DOHH2 (cell line): ENCODE measurements around the gene MEX3C.

Source experiments
- H3F3A ChIP-seq: fragments of 200-600 bp; sonication (generic), shearing (Covaris generic); 2 replicates; pipeline ENCODE4 v1.6.0; 2016; ENCODE audit warnings: antibody characterized with exemption, mild to moderate bottlenecking; ENCODE audit not compliant: control insufficient read depth, insufficient read depth
- H3K27ac ChIP-seq: fragments of 200-600 bp; sonication (generic); 2 replicates; pipeline ENCODE4 v1.5.1; 2014; ENCODE audit warnings: low read depth, mild to moderate bottlenecking, low read length, moderate library complexity
- H3K27me3 ChIP-seq: fragments of 200-600 bp; sonication (generic); 2 replicates; pipeline ENCODE4 v1.6.1; 2014; ENCODE audit warnings: mild to moderate bottlenecking, low read length, mixed read lengths; ENCODE audit not compliant: control insufficient read depth
- H3K36me3 ChIP-seq: fragments of 200-600 bp; sonication (generic); 2 replicates; pipeline ENCODE4 v1.6.1; 2014; ENCODE audit warnings: mild to moderate bottlenecking, low read length, moderate library complexity, mixed read lengths; ENCODE audit not compliant: control insufficient read depth
- H3K4me1 ChIP-seq: fragments of 200-600 bp; sonication (generic); 2 replicates; pipeline ENCODE4 v1.6.1; 2014; ENCODE audit warnings: mild to moderate bottlenecking, low read length, mixed read lengths; ENCODE audit not compliant: control insufficient read depth
- H3K4me2 ChIP-seq: fragments of 200-600 bp; sonication (generic); 2 replicates; pipeline ENCODE4 v1.6.0; 2014; ENCODE audit warnings: mild to moderate bottlenecking, low read length, moderate library complexity
- H3K4me3 ChIP-seq: fragments of 200-600 bp; sonication (generic); 2 replicates; pipeline ENCODE4 v1.5.1; 2014; ENCODE audit warnings: mild to moderate bottlenecking, low read length, mixed read lengths
- H3K79me2 ChIP-seq: fragments of 200-600 bp; sonication (generic); 2 replicates; pipeline ENCODE4 v1.6.1; 2014; ENCODE audit warnings: mild to moderate bottlenecking, low read length, mixed read lengths; ENCODE audit not compliant: control insufficient read depth
- H3K9me2 ChIP-seq: fragments of 200-600 bp; sonication (generic); replicated peaks from 2 replicates; pipeline ENCODE4 v1.6.1; 2014; ENCODE audit warnings: mild to moderate bottlenecking, low read length, mixed read lengths; ENCODE audit not compliant: control insufficient read depth
- H3K9me3 ChIP-seq: fragments of 200-600 bp; sonication (generic); 2 replicates; pipeline ENCODE4 v1.6.1; 2014; ENCODE audit warnings: antibody characterized with exemption, low read length, mixed read lengths; ENCODE audit not compliant: control insufficient read depth, insufficient read depth
- H4K20me1 ChIP-seq: fragments of 200-600 bp; sonication (generic); 2 replicates; pipeline ENCODE4 v1.6.0; 2014; ENCODE audit warnings: low read depth, mild to moderate bottlenecking, antibody characterized with exemption, low read length, moderate library complexity; ENCODE audit not compliant: control insufficient read depth, insufficient read depth
- EZH2phosphoT487 ChIP-seq: fragments of 200-600 bp; sonication (generic); IDR thresholded peaks from 2 replicates; pipeline ENCODE4 v1.6.1; 2017; ENCODE audit warnings: borderline replicate concordance, mild to moderate bottlenecking, antibody characterized with exemption, low read length, moderate library complexity, mixed read lengths
- TF ChIP-seq, protein P1 (sequence below): fragments of 200-600 bp; sonication (generic); IDR thresholded peaks from one replicate; pipeline ENCODE4 v1.5.1; 2014; ENCODE audit warnings: antibody characterized with exemption, mild to moderate bottlenecking, low read depth, low read length; ENCODE audit not compliant: poor library complexity, severe bottlenecking

The MEX3C gene

DNA sequence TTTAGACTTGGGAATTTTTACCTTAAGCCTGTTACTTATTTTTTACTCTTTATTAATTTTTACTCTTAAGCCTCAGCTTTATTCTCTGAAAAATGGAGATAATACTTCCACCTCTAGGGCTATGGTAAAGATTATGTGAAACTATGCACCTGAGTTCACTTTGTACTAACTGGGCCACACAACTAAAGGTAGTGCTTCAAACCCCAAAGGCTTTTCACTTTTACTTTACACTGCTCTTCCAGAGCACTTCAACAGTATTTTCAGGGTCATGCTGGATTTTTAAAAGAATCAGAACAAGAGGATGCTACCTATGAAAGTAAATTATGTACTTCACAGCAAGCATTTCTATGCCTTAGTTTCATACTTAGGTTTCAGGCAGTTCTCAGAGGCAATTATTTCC is 27.8 kb downstream of the MEX3C start:
- peaks cover under 1% of the 10 kb centered on the region for H3K36me3 ChIP-seq
- no peaks in the 10 kb centered on the region for H3K9me2 ChIP-seq
- H3F3A ChIP-seq: no peaks in the 10 kb centered on the region
- peaks cover 4% of the 10 kb centered on the region for H3K4me1 ChIP-seq
- H3K9me3 ChIP-seq: no peaks in the 10 kb centered on the region
- H4K20me1 ChIP-seq: no peaks in the 10 kb centered on the region
- H3K4me3 ChIP-seq: no peak overlapping the region
- no peaks in the 10 kb centered on the region for H3K79me2 ChIP-seq
- no peaks in the 10 kb centered on the region for H3K27me3 ChIP-seq
- H3K4me2 ChIP-seq: no peak overlapping the region
- TF ChIP-seq EZH2phosphoT487: no peak
- TF ChIP-seq, protein P1, sequence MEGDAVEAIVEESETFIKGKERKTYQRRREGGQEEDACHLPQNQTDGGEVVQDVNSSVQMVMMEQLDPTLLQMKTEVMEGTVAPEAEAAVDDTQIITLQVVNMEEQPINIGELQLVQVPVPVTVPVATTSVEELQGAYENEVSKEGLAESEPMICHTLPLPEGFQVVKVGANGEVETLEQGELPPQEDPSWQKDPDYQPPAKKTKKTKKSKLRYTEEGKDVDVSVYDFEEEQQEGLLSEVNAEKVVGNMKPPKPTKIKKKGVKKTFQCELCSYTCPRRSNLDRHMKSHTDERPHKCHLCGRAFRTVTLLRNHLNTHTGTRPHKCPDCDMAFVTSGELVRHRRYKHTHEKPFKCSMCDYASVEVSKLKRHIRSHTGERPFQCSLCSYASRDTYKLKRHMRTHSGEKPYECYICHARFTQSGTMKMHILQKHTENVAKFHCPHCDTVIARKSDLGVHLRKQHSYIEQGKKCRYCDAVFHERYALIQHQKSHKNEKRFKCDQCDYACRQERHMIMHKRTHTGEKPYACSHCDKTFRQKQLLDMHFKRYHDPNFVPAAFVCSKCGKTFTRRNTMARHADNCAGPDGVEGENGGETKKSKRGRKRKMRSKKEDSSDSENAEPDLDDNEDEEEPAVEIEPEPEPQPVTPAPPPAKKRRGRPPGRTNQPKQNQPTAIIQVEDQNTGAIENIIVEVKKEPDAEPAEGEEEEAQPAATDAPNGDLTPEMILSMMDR: no peak
- H3K27ac ChIP-seq: no peak overlapping the region

DNA sequence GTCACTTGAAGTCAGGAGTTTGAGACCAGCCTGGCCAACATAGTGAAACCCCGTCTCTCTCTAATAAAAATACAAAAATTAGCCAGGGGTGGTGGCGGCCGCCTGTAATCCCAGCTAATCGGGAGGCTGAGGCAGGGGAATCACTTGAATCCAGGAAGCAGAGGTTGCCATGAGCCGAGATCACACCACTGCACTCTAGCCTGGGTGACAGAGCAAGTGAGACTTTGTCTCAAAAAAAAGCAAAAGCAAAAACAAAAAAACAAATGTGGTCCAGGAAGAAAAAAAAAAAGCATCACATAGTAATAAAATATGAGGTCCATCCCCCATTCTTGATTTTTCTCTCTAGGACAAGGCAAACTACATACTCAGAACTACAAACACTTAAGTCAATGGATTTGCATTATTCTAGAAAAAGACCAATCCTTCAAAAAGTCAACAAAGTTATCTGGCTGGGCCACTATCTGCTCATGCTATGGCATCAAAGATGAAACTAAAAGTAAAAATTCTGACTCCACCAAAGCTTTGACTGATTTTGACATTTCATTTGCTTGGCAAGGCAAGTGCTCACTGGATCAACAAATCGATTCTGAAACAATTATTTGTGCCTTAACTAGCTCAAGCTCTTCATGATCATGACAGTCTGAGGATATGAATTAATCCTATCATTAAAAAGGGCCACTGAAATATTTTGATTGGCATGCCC is 28.4 kb downstream of the MEX3C start:
- Histone ChIP-seq H3K9me2 (no peaks in the 10 kb centered on the region), H3K27ac (no peak overlapping the region), H3K4me3 (no peak overlapping the region), H3K27me3 (no peaks in the 10 kb centered on the region), H3K4me1 (peaks cover 4% of the 10 kb centered on the region), H4K20me1 (no peaks in the 10 kb centered on the region), H3K36me3 (no peaks in the 10 kb centered on the region), H3K9me3 (no peaks in the 10 kb centered on the region), H3K79me2 (no peaks in the 10 kb centered on the region), H3F3A (no peaks in the 10 kb centered on the region), H3K4me2 (no peak overlapping the region)
- TF ChIP-seq, protein P1: no peak
- TF ChIP-seq EZH2phosphoT487: no peak

DNA sequence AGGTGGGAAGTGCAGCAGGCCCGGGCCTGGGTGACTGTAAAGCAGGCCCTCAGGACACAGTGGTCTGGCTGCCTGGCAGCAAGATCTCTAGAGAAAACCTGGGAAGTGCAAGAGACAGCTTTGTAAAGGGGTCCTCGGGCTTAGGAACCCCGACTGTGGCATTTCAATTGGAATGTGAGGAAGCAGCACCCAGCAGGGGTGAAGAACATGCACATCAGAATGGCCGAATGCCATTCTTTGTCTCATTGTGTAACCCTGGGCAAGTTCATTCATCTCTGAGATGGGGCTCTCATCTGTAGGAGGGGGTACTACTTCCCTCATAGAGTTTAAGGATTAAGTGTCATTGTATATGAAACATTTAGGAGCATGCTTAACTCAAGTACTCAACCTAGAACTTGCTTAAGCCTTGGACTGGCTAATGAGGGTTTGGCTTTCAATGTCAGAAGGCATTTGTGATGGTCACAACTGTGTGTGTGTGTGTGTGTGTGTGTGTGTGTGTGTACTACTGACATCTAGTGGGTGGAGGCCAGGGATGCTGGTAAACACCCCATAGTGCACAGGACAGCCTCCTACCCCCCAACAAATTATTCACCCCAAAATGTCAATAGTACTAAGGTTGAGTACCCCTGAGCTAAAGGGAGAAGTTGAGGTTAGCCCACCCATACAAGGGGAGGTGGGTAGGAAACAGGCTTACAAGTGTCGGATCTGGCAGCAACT is 29.3 kb downstream of the MEX3C start:
- no peak overlapping the region for H3K4me3 ChIP-seq
- TF ChIP-seq, protein P1: peak; percentile 41
- TF ChIP-seq EZH2phosphoT487: no peak
- no peaks in the 10 kb centered on the region for H4K20me1 ChIP-seq
- H3K9me3 ChIP-seq: no peaks in the 10 kb centered on the region
- no peaks in the 10 kb centered on the region for H3K79me2 ChIP-seq
- no peaks in the 10 kb centered on the region for H3K9me2 ChIP-seq
- no peaks in the 10 kb centered on the region for H3F3A ChIP-seq
- no peak overlapping the region for H3K4me2 ChIP-seq
- H3K27me3 ChIP-seq: no peaks in the 10 kb centered on the region
- peaks cover 4% of the 10 kb centered on the region for H3K4me1 ChIP-seq
- no peaks in the 10 kb centered on the region for H3K36me3 ChIP-seq
- H3K27ac ChIP-seq: no peak overlapping the region
